ENCODE measurements around the gene PPM1L. TPM values are rescaled to one million over a fixed set of nuclear protein-coding genes. Genes with fewer than 3 reads are reported as not detected.

Gene PPM1L
- total RNA-seq, 1 experiment from 2014 or later, result 13.2 TPM

- Histone ChIP-seq H3K27ac (ENCODE audit: low read depth, low read length) (no peak overlapping the region), H4K20me1 (ENCODE audit: insufficient read depth) (no peaks in the 10 kb centered on the region), H3K9ac (ENCODE audit: low read length) (no peak overlapping the region), H3K4me2 (ENCODE audit: low read length) (no peak overlapping the region), H2AFZ (ENCODE audit: low read depth, low read length, poor library complexity, severe bottlenecking) (no peak overlapping the region), H3K27me3 (ENCODE audit: insufficient read depth, low read length) (no peaks in the 10 kb centered on the region), H3K79me2 (ENCODE audit: insufficient read depth, low read length) (no peaks in the 10 kb centered on the region), H3K4me3 (replicated peaks in 1 of 2; ENCODE audit: low read depth in 1 of 2, low read length in 2 of 2) (no peak overlapping the region), H3K9me2 (ENCODE audit: insufficient read depth) (no peaks in the 10 kb centered on the region), H3K9me3 (ENCODE audit: control insufficient read depth in 1 of 2, insufficient read depth in 1 of 2, low read depth in 1 of 2, low read length in 2 of 2) (no peaks in the 10 kb centered on the region), H3K36me3 (ENCODE audit: control insufficient read depth in 1 of 2, insufficient read depth in 2 of 2, low read length in 2 of 2) (no peaks in the 10 kb centered on the region), H3K4me1 (ENCODE audit: control insufficient read depth in 1 of 2, insufficient read depth in 2 of 2, low read length in 2 of 2) (no peaks in the 10 kb centered on the region)
- DNase-seq (ENCODE audit: low read depth, low spot score) (no peak), ATAC-seq (no peak)
- ChIA-PET POLR2A (no interaction called here), RAD21 (ENCODE audit: low non-redundant PET in 1 of 2, low total read pairs in 2 of 2, uncharacterized antibody in 2 of 2, unreplicated experiment in 2 of 2) (no interaction called here), CTCF (no interaction called here)
- TF ChIP-seq FOSL1 (IDR thresholded peaks at IDR 0.05; ENCODE audit: low read depth) (no peak), EGR1 (IDR thresholded peaks at IDR 0.05; ENCODE audit: low read depth) (no peak), EZH2phosphoT487 (IDR thresholded peaks at IDR 0.05; ENCODE audit: borderline replicate concordance) (no peak), RAD21 (IDR thresholded peaks at IDR 0.05; ENCODE audit: low read depth) (no peak), CEBPB (IDR thresholded peaks at IDR 0.05; ENCODE audit: low read depth) (no peak), CTCF (IDR thresholded peaks at IDR 0.05 in 2 of 3, conservative IDR thresholded peaks at IDR 0.05 in 1 of 3; ENCODE audit: borderline replicate concordance in 1 of 3, insufficient read depth in 1 of 3, low read depth in 2 of 3, low read length in 2 of 3) (no peak), REST (IDR thresholded peaks at IDR 0.05; ENCODE audit: low read depth) (no peak), ELF1 (IDR thresholded peaks at IDR 0.05; ENCODE audit: borderline replicate concordance, low read depth) (no peak), TCF7L2 (IDR thresholded peaks at IDR 0.05; ENCODE audit: borderline replicate concordance, extremely low read depth, insufficient read depth, insufficient read length) (no peak), SRF (IDR thresholded peaks at IDR 0.05; ENCODE audit: low read depth) (no peak), ZFX (IDR thresholded peaks at IDR 0.05) (no peak), SIN3A (IDR thresholded peaks at IDR 0.05; ENCODE audit: low read depth) (no peak), ATF3 (IDR thresholded peaks at IDR 0.05) (no peak), JUND (IDR thresholded peaks at IDR 0.05) (no peak), YY1 (IDR thresholded peaks at IDR 0.05; ENCODE audit: extremely low read depth, insufficient replicate concordance, low read depth, low read length) (no peak), POLR2AphosphoS5 (IDR thresholded peaks at IDR 0.05; ENCODE audit: low read depth, low read length) (no peak)
- BruUV-seq (replicated peaks), result no TSS peak
- intact Hi-C loops (cut with micrococcal nuclease), result no loop called here
Measured at GRCh38 chr3:160963949-160964348, 207.9 kb downstream of the PPM1L start.

All from HCT116 (cell line).